GM12801 (cell line): ENCODE results near the gene TTC34.

Experiments used
- CTCF ChIP-seq: IDR thresholded peaks from one replicate; pipeline ENCODE4 v1.5.1; 2011; ENCODE audit warnings: control low read depth; ENCODE audit not compliant: insufficient read length; ENCODE audit errors: extremely low read depth

Gene TTC34

GRCh38 chr1:2796890-2797740 lies 4.4 kb downstream of the TTC34 start:
- no peak for TF ChIP-seq CTCF

- TF ChIP-seq CTCF = no peak
Measured at GRCh38 chr1:2795926-2796325, 5.6 kb downstream of the TTC34 start.

- TF ChIP-seq CTCF = no peak
Measured at GRCh38 chr1:2791027-2791760, 10.3 kb downstream of the TTC34 start.

DNA sequence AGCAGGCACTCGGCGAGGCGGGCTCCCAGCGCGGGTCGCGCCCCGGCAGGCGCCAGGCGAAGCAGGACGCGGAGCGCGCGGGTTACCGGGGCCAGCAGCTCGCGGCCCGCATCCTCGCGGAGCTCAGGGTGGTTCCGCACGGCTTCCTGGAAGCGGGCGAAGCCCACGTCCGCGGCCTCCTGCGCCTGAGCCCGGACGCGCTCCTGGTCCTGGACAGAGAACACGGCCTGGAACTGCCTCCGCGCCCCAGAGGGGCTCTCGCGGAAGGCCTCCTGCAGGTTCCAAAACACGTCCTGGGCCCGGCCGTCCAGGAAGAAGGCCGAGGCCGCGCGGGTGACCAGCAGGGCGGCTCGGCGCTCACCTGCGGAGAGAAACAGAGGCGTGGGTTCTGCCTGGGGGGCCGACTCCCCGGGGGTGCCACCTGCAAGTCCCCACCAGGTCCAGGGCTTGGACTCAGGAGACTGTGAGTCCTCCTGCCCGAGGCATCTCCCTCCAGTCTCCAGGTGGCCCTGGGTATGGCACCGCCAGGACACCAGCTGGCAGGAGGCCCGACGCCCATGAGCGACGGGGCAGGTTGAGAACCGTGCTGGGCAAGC lies 11.4 kb downstream of the TTC34 start:
- TF ChIP-seq CTCF = no peak

GRCh38 chr1:2789164-2789985 lies 12.1 kb downstream of the TTC34 start:
- TF ChIP-seq CTCF = no peak

DNA sequence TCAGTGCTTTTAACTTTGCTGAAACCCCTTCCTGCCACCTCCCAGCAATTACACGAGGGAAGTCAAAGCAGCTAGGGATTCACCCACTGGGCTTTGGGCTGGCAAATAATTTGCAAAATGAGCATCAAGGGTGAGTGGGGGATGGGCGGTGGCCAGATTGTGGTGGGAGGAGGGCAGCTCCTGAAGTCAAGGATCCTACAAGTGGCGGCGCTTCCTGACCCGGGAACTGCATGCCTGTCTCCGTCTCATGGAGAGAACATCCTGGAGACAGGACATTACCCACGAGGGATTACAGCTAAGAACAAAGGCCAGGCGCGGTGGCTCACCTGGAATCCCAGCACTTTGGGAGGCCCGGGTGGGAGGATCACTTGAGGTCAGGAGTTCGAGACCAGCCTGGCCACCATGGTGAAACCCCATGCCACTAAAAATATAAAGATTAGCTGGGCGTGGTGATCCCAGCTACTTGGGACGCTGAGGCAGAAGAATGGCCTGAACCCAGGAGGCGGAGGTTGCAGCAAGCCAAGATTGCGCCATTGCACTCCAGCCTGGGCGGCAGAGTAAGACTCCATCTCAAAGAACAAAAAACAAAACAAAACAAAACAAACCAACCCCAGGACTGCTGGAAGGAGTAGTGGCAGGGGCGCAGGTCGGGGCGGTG lies 12.9 kb downstream of the TTC34 start:
- TF ChIP-seq CTCF = no peak
